Muscle of back (tissue), 11 donors: ENCODE results near the gene GUCA1A. TPM values are rescaled to one million over a fixed set of nuclear protein-coding genes. Genes with fewer than 3 reads are reported as not detected.
"Not testable (repeated sequence)": the region's sequence is repeated elsewhere in the genome, so short reads cannot be mapped to it uniquely, and the experiment has no call there.

Experiments used
- DNase-seq, 3 donors: peaks; one replicate each; pipeline versions ENCODE4 v3.0.0 to v3.0.0-alpha.2; 2013
- polyA plus RNA-seq, 10 donors: library from polyadenylated mRNA; unstranded; fragments of 120-200 nt; gene quantifications; one replicate each; pipeline ENCODE4 v1.2.1, GENCODE V29; 2013; ENCODE audit not compliant: insufficient read length in 10 of 10

GUCA1A gene
- polyA plus RNA-seq, 10 donors = 0.14 to 0.24 (median 0.18) TPM; not detected in 7

- DNase-seq = peak in 1 of 3 donors; percentile 37
These were observed 30.9 kb upstream of the GUCA1A start, which contains the start of gene C6orf132 for GRCh38 chr6:42142118-42142835. TSS of gene C6orf132 (minus strand) at chr6:42142620. CDS start at chr6:42142444, 176 bp downstream.

GRCh38 chr6:42147138-42147562, 26.0 kb upstream of the GUCA1A start:
- no peak for DNase-seq

- DNase-seq = no peak
These were observed 25.1 kb upstream of the GUCA1A start for GRCh38 chr6:42148058-42148457.

- DNase-seq = no peak
These were observed 22.9 kb upstream of the GUCA1A start for GRCh38 chr6:42150254-42150653.

- no peak for DNase-seq
These were observed 21.1 kb upstream of the GUCA1A start for GRCh38 chr6:42152024-42152423.

- DNase-seq = not testable (repeated sequence)
These were observed 20.5 kb upstream of the GUCA1A start for GRCh38 chr6:42152528-42153213.

GRCh38 chr6:42153921-42154320, 19.2 kb upstream of the GUCA1A start:
- DNase-seq = no peak

GRCh38 chr6:42154461-42155209, 18.5 kb upstream of the GUCA1A start:
- DNase-seq = no peak

GRCh38 chr6:42155293-42155692, 17.9 kb upstream of the GUCA1A start:
- no peak for DNase-seq

GRCh38 chr6:42156638-42157037, 16.5 kb upstream of the GUCA1A start:
- DNase-seq = no peak

GRCh38 chr6:42158011-42158410, 15.2 kb upstream of the GUCA1A start:
- peak in 1 of 3 donors; percentile 31 for DNase-seq

GRCh38 chr6:42158631-42159030, 14.5 kb upstream of the GUCA1A start:
- DNase-seq = no peak

GRCh38 chr6:42159431-42160024, 13.6 kb upstream of the GUCA1A start:
- DNase-seq = no peak

GRCh38 chr6:42162384-42162783, 10.8 kb upstream of the GUCA1A start:
- DNase-seq = no peak

- no peak for DNase-seq
These were observed 10.4 kb upstream of the GUCA1A start for GRCh38 chr6:42162812-42163211.

- DNase-seq = no peak
These were observed 9.2 kb upstream of the GUCA1A start for GRCh38 chr6:42163981-42164380.

- DNase-seq = no peak
These were observed 8.1 kb upstream of the GUCA1A start for GRCh38 chr6:42165016-42165415.

- DNase-seq = peak; percentile 58 to 75 (median 71)
These were observed 6.6 kb upstream of the GUCA1A start for GRCh38 chr6:42166444-42167141.

GRCh38 chr6:42168650-42169049, 4.5 kb upstream of the GUCA1A start:
- no peak for DNase-seq

GRCh38 chr6:42169780-42170179, 3.4 kb upstream of the GUCA1A start:
- DNase-seq = not testable (repeated sequence)

- DNase-seq = no peak
These were observed 1.2 kb upstream of the GUCA1A start for GRCh38 chr6:42171813-42172581.
